ENCODE data around the gene INTS15.
"Not testable (repeated sequence)": the region's sequence is repeated elsewhere in the genome, so short reads cannot be mapped to it uniquely, and the experiment has no call there.

Gene INTS15

DNA sequence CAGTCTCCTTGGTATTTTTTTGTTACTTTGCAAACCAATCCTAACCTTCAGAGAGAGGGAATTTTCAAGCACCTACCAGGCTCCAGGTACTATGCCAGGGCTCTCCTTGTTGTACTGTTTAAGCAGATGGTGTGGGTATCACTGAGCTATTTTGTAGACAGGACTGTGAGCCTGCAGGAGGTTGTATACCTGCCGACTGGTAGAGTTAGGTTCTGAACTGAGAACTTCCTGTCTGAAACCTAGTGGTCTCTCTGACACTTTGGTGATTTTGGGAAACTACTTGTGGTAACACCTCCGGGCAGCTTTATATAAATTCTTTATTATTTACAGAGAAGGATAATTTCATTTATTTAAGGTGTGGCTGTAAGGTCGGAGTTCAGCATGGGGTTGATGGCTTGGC, 30.1 kb downstream of the INTS15 start:
- DNase-seq, result no peak

DNA sequence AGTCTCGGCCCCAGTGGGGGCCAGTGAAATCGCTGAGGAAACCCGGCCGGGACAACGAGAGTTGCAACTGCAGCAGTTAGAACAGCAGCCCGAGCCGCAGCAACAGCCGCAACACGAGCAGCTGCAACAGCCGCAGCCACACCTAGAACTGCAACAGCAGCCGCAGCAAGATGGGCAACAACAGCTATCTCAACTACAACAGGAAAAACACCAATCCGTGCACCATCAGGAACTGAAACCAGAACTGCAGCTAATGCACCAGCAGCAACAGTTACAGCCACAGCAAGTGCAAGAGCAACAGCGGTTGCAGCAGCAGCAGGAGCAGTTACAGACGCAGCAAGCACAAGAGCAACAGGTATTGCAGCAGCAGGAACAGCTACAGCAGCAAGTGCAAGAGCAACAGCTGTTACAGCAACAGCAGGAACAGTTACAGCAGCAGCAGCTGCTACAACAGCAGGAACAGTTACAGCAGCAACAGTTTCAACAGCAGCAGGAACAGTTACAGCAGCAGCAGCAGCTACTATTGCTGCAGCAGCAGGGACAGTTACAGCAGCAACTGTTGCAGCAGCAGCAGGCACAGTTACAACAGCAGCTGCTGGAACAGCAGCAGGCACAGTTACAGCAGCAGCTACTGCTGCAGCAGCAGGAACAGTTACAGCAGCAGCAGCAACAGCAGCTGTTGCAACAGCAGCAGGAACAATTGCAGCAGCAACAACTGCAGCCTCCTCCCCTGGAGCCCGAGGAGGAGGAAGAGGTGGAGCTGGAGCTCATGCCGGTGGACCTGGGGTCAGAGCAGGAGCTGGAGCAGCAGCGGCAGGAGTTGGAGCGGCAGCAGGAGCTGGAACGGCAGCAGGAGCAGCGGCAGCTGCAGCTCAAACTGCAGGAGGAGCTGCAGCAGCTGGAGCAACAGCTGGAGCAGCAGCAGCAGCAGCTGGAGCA, 31.6 kb downstream of the INTS15 start:
- DNase-seq, result no peak

DNA sequence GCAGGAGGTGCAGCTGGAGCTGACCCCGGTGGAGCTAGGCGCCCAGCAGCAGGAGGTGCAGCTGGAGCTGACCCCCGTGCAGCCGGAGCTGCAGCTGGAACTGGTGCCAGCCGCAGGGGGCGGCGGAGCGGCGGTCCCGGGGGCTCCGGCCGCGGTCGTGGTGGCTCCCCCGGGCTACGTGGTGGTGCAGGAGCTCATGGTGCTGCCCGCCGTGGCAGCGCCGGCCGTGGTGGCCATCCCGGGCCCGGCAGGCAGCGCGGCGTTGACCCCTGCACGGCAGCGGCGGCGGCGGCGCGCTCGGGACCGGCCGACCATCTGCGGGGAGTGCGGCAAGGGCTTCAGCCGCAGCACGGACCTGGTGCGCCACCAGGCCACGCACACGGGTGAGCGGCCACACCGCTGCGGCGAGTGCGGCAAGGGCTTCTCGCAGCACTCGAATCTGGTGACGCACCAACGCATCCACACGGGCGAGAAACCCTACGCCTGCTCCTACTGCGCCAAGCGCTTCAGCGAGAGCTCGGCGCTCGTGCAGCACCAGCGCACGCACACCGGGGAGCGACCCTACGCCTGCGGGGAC, 32.4 kb downstream of the INTS15 start:
- DNase-seq, result no peak

DNA sequence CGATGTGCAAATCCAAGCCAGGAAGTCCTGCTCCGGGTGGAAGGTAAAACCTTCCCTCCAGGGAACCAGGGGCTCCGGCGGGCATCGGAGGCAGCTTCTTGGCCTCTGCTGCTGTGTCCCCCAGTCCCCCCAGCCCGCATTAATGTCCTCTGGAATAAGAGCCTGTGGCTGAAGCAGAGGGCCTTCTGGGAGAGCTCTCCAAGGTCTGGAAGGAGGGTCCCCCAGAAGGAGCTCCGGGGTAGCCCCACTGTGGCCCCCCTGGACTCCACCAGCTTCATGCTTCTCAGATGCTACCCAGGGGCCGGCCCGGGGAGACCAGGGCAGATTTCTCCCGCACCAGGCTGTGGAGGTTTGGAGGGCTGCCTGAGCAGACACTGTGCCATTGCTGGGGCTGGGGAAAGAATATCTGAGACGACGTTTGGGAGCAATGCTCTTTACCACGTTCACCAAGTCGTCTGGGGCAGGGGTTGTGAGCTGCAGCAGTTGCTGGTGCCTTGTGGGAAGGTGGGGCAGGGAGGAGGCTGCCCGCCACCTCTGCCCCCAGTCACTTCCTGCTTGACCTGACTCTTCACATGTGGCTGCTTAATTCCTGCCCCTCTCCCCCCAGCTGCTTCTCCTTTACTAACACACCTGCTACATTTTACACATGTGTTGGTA, 33.9 kb downstream of the INTS15 start:
- DNase-seq, result no peak

DNA sequence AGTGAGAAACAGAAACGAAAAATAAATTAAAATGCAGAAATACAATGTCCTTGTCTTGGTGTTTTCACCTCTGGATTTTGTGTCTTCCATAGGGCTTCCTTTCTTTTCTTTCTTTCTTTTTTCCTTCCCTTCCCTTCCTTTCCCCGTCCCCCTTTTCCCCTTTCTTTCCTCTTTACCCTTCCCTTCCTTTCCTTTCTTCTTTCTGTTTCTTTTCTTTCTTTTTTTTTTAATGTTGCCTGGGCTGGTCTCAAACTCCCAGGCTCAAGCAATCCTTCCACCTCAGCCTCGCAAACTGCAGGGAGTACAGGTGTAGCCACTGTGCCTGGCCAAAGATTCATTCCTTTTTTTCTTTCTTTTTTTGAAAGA, 34.4 kb downstream of the INTS15 start:
- no peak for DNase-seq

DNA sequence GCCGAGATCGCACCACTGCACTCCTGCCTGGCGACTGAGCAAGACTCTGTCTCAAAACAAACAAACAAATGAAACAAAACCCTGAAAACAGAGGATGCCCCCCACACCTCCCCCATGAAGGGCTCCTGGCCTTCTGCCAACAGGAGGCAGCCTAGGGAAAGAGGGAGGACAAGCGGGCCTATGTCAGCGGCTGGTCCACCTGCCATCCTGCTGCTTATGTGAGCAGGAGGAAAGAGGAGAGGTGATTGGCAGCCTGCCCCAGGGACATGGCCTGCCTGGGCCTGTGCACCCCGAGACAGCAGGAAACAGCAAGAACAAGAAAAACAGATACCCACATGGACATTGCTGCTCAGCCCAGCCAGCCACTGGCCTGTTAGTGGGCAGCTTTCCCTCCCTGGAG, 38.2 kb downstream of the INTS15 start:
- DNase-seq, result no peak

DNA sequence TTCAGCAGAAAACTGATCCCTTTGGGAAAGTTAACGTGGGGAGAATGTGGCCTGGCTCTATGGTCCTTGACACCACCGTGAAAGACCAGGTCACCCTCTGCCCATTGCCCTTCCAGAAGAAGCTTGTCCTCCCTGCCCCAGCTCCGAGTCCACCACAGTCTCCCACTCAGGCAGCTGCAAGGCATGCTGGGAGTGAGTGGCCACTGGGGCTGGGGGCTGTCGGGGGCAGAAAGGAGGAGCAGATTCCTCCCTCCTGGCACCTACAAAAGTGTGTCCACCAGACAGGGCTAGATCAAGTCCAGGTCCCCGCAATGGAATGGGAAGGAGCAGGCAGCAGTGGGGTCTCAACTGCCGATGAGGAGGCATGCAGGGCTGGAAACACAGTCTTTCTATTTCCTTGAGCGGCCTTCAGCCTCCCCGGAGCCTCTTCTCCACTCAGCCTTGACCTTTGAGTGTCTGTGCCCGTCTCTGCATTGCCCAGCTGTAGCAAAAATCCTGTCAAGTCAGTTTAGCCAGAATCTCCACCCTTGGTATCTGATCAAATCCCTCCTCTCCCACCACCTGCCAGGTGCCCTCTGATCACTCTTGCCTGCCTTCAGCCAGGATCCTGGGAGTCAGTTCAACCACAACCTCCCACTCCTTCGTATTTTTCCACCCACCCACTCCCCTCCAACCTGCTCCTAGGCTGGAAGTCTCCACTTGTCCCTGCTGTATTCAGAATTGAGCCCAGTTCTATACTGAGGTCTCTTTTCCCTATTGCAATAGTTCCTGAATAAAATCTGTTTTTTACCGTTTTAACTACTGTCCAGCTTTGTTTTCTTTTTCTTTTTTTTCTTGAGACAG, 40.4 kb downstream of the INTS15 start:
- no peak for DNase-seq

DNA sequence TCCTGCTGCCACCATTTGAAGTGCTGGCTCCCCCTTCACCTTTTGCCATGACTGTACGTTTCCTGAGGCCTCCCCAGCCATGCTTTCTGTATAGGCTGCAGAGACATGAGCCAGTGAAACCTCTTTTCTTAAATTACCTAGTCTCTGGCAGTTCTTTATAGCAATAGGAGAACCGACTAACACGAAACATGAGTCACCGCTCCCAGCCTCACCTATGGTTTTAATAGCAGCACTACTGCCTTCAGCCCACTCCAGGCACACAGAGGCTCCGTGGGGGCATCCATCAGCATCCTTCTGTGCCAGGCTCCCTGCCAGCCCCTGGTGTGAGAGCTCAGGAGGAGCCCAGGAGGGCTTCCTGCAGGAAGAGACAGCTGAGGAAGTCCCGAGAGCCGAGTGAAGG, 41.8 kb downstream of the INTS15 start:
- no peak for DNase-seq

DNA sequence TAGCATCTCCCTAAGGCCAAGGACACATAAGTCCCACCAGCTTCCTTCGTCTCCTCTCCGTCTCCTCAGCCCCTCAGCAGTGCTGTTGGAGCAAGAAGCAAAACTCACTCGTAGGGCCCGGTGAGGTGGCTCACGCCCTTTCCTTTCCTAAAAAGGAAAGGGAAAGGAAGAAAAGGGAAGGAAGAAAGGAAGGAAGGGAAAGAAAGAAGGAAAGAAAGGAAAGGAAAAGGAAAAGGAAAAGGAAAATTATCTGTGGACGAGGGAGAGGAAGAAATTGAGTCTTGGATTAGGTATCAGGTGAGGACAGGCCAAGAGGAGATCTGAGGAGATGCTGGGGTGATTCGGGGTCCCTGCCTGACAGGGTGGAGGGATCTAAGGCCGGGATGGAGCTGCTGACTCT, 44.2 kb downstream of the INTS15 start:
- no peak for DNase-seq

DNA sequence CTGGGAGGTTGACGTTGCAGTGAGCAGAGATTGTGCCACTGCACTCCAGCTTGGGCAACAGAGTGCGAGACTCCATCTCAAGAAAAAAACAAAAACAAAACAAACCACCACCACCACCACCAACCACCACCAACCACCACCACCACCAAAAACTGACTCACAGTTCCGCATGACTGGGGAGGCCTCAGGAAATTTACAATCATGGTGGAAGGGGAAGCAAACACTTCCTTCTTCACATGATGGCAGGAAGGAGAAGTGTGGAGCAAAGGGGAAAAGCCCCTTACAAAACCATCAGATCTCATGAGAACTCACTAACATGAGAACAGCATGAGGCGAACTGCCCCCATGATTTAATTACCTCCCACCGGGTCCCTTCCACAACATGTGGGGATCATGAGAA, 45.1 kb downstream of the INTS15 start:
- not testable (repeated sequence) for DNase-seq

DNA sequence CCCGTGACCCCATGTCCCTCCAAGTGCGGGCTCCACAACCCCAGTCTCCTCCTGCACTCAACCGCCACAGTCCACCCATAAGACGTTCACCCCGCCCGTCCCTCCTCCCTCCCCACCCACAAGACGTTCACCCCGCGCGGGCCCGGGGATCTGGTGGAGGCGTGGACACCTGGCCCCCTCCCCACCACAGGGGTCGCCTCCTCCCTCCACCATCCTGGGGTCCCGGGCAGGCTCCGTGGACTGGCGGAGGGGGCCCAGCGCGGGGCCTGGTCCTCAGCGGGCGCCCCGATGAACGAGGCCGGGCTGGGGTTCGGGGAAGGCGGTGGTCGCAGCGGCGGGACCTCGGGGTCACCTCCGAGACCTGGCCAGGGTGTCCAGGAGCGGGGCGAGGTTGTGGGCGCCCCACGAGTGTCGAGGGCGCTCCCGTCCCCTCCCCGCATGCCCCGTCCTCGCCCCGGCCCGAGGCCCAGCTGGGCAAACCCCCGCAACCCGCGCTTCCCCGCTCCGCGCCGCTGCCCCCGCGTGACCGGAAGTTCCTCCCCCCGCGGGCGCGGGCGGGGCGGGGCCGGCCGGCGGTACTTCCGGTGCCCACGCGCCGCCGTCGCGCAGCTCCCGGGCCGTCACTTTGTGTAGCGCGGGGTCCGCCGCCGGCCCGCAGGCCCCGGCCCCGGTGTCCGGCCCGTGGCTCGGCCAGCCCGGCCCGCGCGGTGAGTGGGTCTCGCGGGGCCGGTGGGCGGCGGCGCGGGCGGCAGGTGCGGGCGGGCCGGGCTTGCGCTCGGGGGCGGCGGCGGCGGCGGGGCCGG, 47.1 kb downstream of the INTS15 start, which contains the start of gene ZNF316:
Gene ZNF316 (plus strand): TSS at position 578 of the 803 bp plus-strand sequence. CDS start 5,092 bp downstream, outside the sequence.
- peak; percentile 31 for DNase-seq

DNA sequence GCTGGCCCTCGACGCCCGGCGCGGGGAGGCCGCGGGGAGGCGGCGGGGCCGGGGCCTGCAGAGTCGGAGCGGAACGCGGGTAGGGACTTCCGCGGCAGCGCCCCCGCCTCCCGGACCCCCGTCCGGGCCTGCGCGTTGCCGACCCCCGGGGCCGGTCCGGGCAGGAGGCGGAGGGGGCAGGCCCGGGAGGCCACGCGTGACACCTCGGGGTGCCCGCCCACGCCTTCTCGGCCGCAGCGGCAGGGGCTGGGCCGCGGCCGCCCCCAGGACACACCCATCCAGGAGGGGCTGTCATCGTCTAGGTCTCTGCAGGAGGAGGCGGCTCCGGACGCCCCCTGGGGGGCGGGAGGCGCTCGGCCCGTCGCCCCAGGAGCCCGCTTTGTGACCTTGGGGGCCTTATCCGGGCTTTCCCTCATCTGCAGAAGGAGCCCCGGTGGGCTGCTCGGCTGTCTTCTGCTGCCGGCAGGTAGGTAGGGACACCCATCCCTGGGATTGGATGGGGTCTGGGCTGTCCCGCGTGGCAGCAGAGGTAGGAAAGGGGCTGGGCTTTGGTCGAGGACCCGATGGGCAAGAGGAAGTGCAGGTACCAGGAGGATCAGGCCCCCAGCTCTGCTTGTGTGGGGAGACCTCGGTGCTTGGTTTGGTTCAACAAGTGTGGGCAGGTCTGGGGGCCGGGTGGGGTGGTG, 47.9 kb downstream of the INTS15 start:
- peak; percentile 20 for DNase-seq

DNA sequence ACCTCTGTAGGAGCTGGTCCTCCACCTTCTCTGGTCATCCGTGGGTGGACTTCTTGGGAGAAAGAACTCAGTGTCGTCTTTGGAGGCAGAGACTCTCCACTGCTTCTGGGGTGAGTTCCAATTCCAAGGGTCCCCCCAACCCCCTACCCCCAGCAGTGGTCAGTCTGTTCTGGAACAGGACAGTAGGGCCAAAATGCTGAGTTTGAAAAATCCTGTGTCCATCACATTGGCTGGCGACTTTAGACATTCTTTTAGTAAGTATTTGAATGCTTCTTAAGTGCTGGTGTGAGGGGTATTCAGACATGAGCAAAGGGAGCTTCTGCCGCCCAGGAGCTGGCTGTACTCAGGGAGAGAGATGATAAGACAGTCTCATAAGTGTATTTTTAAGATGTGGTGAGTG, 49.2 kb downstream of the INTS15 start:
- no peak for DNase-seq

DNA sequence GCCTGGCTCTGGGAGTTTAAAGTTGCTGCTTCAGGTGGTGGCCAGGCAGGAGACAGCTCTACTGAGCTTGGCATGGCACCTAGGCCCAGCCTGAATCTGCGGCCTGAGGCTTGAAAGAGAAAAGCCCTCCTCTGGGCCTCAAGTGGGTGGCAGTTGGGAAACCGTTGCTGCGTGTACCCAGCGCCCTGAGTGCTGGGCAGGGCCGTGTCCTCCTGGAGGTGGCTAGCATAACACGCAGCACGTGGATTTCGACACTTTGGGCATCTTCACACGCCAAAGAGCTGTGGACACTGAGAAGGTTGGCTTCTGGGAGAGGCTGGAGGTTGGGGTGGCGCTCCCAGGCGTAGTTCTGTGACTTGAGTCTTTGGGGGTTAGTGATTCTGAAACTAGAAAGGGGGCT, 49.8 kb downstream of the INTS15 start:
- DNase-seq, result no peak

DNA sequence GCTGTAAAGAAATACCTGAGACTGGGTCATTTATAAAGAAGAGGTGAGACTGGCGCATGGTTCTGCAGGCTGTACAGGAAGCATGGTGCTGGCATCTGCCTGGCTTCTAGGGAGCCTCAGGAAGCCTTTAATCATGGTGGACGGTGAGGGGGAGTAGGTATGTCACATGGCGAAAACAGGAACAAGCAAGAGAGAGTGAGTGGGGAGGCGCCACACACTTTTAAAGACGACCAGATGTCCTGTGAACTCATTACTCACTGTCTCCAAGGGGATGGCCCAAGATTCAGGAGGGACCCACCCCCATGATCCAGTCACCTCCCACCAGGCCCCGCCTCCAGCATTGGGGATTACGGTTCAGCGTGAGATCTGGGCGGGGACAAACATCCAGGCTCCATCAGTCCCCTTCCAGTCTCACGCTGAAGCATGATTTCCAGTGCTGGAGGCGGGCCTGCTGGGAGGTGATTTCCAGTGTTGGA, 50.5 kb downstream of the INTS15 start:
- peak; percentile 57 for DNase-seq

DNA sequence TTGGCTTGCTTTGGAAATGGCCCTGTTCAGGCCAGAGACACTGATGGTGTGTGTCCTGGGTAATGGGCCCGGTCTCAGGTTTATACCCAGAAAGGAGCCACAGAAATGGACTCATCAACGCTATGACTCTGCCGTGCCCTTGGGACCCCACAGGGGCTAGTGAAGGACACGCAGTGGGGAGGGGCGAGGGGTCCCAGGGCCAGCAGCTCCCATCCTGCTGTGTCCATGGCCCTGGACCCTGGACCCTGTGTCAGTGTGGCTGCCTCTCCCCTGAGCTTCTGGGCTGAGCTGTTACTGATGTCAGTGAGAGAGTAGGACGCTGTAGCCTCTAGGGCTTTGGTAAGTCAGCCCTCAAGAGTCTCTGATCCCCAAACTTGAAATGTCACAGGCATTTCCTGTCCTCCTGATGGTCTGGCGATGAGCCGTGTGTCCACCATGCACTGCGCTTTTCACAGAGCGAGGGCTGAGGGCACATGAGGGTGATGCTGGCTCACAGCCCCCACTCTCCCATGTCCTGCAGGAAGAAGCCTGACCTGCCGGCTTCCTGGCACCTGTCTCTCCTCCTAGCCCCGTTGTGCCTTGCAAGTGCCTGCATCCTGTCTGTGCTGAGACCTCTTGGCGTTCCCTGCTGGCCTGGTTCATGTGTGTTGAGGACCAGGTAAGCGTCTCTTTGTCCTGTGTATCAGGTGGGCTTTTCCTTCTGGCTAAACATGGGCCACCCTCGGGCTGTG, 51.6 kb downstream of the INTS15 start:
- DNase-seq, result no peak

DNA sequence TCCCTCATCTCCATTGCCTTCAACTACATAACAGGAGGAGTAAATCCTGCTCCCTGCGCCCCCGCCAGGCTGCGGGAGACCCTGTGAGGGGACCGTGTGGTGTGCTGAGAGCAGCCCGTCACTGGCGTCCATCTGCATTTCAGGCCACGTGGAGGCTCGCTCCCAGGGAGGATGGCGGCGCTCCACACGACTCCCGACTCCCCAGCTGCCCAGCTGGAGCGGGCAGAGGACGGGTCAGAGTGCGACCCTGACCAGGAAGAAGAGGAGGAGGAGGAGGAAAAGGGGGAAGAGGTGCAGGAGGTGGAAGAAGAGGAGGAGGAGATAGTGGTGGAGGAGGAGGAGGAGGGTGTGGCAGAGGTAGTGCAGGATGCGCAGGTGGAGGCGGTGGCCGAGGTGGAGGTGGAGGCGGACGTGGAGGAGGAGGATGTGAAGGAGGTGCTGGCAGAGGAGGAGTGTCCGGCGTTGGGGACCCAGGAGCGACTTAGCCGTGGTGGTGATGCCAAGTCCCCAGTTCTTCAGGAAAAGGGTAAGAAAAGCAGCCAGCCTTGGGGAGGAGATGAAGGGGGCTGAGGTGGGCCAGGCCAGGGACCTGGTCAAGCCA, 52.5 kb downstream of the INTS15 start:
- DNase-seq, result no peak

DNA sequence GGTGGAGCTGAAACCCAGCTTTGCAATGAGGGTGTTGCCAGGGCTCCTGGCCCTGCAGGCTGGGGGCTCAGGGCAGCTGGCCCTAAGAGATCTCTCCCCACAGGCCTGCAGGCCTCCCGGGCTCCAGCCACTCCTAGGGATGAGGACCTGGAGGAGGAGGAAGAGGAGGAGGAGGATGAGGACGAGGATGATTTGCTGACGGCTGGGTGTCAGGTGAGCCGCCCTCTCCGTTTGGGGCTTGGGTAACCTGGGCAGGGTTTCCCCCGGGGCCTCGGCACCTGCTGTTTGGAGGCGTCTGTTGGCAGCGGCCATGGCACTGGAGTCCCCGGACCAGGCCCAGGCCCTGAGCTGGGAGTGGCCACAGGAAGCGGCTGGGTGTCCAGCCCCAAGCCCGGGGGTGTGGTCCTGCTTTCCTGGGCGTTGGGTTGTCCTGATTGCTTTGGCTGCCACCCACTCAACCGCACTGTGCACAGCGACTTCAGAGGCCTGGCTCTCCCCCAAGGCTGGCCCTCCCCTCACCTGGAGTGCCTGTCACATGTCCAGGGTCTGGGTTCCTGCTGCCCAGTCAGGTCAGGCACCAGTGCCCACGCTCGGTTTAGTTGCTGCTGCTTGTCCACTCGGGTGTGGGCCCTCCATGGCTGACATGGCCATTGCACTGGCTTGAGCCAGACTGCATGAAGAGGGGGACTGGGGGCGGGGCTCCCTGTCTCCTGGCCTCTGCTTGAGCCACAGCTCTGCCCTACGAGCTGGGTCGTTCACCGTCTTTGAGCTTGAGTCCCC, 53.2 kb downstream of the INTS15 start:
- no peak for DNase-seq

DNA sequence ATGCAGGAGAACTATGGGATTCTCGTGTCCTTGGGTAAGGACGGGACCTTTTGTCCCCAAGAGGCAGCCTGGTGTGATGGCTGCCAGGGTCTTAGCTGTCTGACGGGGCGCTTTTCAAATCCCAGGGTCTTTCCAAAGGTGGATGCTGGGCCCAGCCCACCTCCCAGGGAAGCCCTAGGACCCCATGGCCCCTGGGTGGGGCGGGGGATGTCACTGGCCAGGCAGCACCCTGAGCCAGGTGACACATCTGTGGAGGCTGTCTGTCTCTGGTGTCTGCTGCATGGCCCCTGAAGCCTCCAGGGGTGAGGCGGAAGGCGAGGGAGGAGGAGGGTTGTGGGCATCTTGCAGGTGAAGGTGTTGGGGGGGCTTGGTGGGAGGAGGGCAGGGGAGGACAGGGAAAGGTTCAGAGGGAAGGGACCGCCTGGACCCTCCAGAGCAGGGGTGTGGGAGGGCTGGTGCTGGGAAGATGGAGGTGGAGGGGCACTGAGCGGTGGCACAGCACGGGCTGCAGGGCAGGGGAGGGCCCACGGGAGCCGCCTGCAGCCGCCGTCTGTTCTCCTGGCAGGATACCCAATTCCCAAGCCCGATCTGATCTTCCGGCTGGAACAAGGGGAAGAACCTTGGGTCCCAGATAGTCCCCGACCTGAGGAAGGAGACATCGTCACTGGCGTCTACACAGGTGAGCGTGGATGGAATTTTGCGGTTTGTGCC, 54.2 kb downstream of the INTS15 start:
- DNase-seq, result no peak

All from fibroblast of skin of right quadriceps (primary cell).